ENCODE measurements around the gene SLC25A51.

DNA sequence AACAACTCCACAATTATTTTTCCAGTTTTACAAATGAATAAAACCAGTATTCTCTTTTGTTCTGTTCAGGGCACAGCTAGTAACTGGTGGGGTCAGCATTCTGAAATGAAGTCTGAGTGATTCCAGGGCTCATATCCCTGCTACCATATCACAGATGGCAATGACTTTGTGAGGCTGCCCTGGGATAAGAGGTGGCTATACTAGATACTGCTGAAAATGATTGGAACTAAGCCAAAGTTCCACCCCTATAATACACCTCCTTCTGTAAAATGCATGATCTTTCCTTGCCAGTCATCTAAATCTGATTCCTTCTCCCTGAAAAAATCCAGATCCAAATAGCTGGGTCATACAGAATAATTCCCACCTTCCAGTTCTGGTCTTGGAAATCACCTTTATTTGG, 14.4 kb downstream of the SLC25A51 start:
- TF ChIP-seq, protein P1, sequence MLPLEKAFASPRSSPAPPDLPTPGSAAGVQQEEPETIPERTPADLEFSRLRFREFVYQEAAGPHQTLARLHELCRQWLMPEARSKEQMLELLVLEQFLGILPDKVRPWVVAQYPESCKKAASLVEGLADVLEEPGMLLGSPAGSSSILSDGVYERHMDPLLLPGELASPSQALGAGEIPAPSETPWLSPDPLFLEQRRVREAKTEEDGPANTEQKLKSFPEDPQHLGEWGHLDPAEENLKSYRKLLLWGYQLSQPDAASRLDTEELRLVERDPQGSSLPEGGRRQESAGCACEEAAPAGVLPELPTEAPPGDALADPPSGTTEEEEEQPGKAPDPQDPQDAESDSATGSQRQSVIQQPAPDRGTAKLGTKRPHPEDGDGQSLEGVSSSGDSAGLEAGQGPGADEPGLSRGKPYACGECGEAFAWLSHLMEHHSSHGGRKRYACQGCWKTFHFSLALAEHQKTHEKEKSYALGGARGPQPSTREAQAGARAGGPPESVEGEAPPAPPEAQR (tag by site-specific recombination; IDR thresholded peaks at IDR 0.05): no peak
- TF ChIP-seq SP3 (tag by site-specific recombination; IDR thresholded peaks at IDR 0.05) (no peak), ZFHX2 (tag by site-specific recombination; conservative IDR thresholded peaks at IDR 0.05) (no peak), ZNF792 (tag by site-specific recombination; IDR thresholded peaks at IDR 0.05) (no peak), KLF16 (tag by site-specific recombination; IDR thresholded peaks at IDR 0.05) (no peak), OSR2 (tag by site-specific recombination; IDR thresholded peaks at IDR 0.05) (no peak), ZNF274 (IDR thresholded peaks at IDR 0.05; ENCODE audit: low read length) (no peak), ZNF274 (tag by site-specific recombination; IDR thresholded peaks at IDR 0.05; ENCODE audit: borderline replicate concordance) (no peak)
- TF ChIP-seq, protein P2, sequence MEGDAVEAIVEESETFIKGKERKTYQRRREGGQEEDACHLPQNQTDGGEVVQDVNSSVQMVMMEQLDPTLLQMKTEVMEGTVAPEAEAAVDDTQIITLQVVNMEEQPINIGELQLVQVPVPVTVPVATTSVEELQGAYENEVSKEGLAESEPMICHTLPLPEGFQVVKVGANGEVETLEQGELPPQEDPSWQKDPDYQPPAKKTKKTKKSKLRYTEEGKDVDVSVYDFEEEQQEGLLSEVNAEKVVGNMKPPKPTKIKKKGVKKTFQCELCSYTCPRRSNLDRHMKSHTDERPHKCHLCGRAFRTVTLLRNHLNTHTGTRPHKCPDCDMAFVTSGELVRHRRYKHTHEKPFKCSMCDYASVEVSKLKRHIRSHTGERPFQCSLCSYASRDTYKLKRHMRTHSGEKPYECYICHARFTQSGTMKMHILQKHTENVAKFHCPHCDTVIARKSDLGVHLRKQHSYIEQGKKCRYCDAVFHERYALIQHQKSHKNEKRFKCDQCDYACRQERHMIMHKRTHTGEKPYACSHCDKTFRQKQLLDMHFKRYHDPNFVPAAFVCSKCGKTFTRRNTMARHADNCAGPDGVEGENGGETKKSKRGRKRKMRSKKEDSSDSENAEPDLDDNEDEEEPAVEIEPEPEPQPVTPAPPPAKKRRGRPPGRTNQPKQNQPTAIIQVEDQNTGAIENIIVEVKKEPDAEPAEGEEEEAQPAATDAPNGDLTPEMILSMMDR (tag by site-specific recombination; IDR thresholded peaks at IDR 0.05): no peak
